ENCODE measurements around the gene UNG. TPM values are rescaled to one million over a fixed set of nuclear protein-coding genes. Genes with fewer than 3 reads are reported as not detected.

UNG gene
- total and polyA plus RNA-seq, 2 of the 4 experiments (the other 2 are of a cell fraction): 13.3 to 16.0 TPM

DNA sequence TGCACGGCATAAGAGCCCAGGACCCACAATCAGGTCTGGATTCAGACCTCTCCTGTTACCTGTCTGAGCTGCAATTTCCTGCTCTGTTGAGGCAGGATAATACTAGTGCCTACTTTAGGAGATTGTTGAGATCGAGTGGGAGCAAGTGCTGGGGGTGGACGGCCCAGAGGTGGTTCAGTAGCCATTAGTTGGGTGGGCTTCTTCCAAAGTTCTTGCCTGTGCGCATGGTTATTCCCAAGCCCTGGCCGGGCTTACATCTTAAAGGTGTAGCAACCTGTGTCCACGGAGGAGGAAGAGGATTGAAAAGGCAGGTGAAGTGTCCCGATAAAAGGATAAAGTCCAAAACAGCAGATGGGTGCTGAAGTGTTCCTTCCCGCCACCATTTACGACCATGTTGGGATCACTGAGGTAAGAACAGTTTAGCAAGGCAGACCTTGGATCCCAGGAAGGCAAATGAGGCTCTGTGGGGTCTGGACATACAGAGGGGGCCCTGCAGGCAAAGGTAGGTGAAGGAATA lies 52.8 kb downstream of the UNG start:
- dilution Hi-C loops (cut with HindIII; ENCODE audit: low sequenced_read_pairs, unreplicated experiment): no loop called here

More for the DNA sequence above, 52.8 kb downstream of the UNG start:
- no TSS peak for BruUV-seq (replicated peaks)
- in situ Hi-C loops (cut with MboI; ENCODE audit: low sequenced_read_pairs) (no loop called here), intact Hi-C loops (cut with micrococcal nuclease) (no loop called here)
- Histone ChIP-seq H4K8ac (ENCODE audit: low read depth in 2 of 2, low read length in 2 of 2) (no peak overlapping the region), H3K79me1 (ENCODE audit: low read depth in 1 of 2, low read length in 2 of 2) (no peaks in the 10 kb centered on the region), H4K91ac (ENCODE audit: insufficient read depth, low read depth, low read length) (no peak overlapping the region), H2AK5ac (ENCODE audit: low read depth, low read length) (no peak overlapping the region), H2AFZ (replicated peaks; ENCODE audit: low read length, poor library complexity) (no peak overlapping the region), H2AK9ac (replicated peaks; ENCODE audit: low read depth, low read length, poor library complexity) (no peak overlapping the region), H3K4ac (ENCODE audit: low read depth, low read length) (no peak overlapping the region), H3K9me3 (ENCODE audit: control insufficient read depth, insufficient read depth, low read length) (no peaks in the 10 kb centered on the region), H3K56ac (ENCODE audit: extremely low read depth, insufficient read depth, low read length) (no peak overlapping the region), H3K27me3 (ENCODE audit: control insufficient read depth, insufficient read depth, low read length) (peaks cover 10% of the 10 kb centered on the region), H3K18ac (ENCODE audit: low read depth, low read length) (no peak overlapping the region), H3K27ac (ENCODE audit: insufficient read depth, low read length) (no peak overlapping the region), H3K36me3 (ENCODE audit: control insufficient read depth, insufficient read depth, low read length) (no peaks in the 10 kb centered on the region), H3K4me2 (ENCODE audit: low read depth, low read length) (no peak overlapping the region), H3K9me1 (ENCODE audit: insufficient read depth, low read length) (no peaks in the 10 kb centered on the region), H3K4me3 (ENCODE audit: insufficient read depth, low read depth, low read length) (no peak overlapping the region), H2BK20ac (ENCODE audit: low read depth, low read length) (no peak overlapping the region), H4K20me1 (ENCODE audit: insufficient read depth, low read length) (no peaks in the 10 kb centered on the region), H3K14ac (replicated peaks; ENCODE audit: low read depth, low read length) (no peak overlapping the region), H4K5ac (ENCODE audit: low read depth, low read length) (no peak overlapping the region), H3K4me1 (ENCODE audit: control insufficient read depth, insufficient read depth, low read length) (0 out of 2 replicates have a peak, but pooled peaks cover 2% of the 10 kb centered on the region), H2BK5ac (ENCODE audit: low read depth, low read length, poor library complexity, severe bottlenecking) (no peak overlapping the region), H3K9ac (ENCODE audit: low read depth, low read length) (no peak overlapping the region), H3K23ac (ENCODE audit: low read depth, low read length) (no peak overlapping the region), H2BK120ac (ENCODE audit: low read depth, low read length) (no peak overlapping the region), H2BK15ac (ENCODE audit: low read depth, low read length) (no peak overlapping the region)
- TF ChIP-seq SMC3 (IDR thresholded peaks at IDR 0.05; ENCODE audit: low read depth, low read length): no peak
- TF ChIP-seq CHD1 (IDR thresholded peaks at IDR 0.05; ENCODE audit: low read depth, low read length): no peak
- TF ChIP-seq FOS (IDR thresholded peaks at IDR 0.05; ENCODE audit: low read depth, low read length): no peak
- TF ChIP-seq BHLHE40 (IDR thresholded peaks at IDR 0.05; ENCODE audit: low read depth, low read length): no peak
- TF ChIP-seq, protein P1, sequence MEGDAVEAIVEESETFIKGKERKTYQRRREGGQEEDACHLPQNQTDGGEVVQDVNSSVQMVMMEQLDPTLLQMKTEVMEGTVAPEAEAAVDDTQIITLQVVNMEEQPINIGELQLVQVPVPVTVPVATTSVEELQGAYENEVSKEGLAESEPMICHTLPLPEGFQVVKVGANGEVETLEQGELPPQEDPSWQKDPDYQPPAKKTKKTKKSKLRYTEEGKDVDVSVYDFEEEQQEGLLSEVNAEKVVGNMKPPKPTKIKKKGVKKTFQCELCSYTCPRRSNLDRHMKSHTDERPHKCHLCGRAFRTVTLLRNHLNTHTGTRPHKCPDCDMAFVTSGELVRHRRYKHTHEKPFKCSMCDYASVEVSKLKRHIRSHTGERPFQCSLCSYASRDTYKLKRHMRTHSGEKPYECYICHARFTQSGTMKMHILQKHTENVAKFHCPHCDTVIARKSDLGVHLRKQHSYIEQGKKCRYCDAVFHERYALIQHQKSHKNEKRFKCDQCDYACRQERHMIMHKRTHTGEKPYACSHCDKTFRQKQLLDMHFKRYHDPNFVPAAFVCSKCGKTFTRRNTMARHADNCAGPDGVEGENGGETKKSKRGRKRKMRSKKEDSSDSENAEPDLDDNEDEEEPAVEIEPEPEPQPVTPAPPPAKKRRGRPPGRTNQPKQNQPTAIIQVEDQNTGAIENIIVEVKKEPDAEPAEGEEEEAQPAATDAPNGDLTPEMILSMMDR (conservative IDR thresholded peaks at IDR 0.05; ENCODE audit: low read depth, low read length): no peak
- TF ChIP-seq MXI1 (IDR thresholded peaks at IDR 0.05; ENCODE audit: borderline replicate concordance, low read depth, low read length): no peak
- no peak for DNase-seq
- ATAC-seq (ENCODE audit: low read depth): no peak
- CTCF ChIA-PET: no interaction called here
- POLR2A ChIA-PET (ENCODE audit: unreplicated experiment): no interaction called here
- WGBS, 2 experiments (ENCODE audit: extremely low coverage in 2 of 2, insufficient read length in 1 of 2): 73% methylated on average over 3 of the region's 9 CpGs; no CpG with 5 or more reads in 1 of the 2 experiments
